Measurements from ENCODE around the gene METTL24.

DNA sequence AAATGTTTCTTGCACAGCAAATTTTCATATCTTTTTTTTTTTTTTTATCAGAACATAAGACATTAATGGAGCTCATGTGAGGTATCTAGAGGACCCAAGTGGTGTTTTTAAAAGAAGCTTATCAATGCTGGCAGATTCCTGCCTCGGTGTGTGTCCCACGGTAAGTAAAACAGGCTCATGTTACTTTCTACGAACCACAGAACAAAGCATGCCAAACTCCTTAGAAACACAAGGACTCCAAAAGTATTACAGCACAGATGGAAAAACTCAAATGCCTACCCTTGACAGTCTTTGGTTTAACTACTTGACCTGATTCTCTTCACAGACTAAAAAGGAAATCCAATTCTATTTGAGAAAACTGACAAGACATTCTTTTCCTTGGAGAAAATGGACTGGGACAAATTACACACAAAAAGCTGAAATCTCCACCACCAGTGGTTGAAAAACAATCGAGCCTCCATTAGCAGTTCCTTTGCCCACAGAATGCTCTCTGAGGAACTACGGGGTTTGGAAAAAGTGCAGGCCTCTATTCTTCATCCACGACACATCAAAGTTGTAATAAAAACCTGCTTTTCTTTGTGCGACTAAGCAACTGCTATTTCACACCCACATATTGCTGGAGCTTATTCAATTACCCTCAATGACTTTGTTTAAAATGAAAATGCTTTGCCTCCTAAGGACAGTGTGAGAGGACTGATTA lies 5.4 kb downstream of the METTL24 start:
- TF ChIP-seq, protein P1, sequence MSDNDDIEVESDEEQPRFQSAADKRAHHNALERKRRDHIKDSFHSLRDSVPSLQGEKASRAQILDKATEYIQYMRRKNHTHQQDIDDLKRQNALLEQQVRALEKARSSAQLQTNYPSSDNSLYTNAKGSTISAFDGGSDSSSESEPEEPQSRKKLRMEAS (IDR thresholded peaks at IDR 0.05): no peak
- TF ChIP-seq POLR2A (IDR thresholded peaks at IDR 0.05; ENCODE audit: control extremely low read depth in 1 of 2, low read depth in 2 of 2, low read length in 2 of 2): no peak
- TF ChIP-seq TEAD4 (IDR thresholded peaks at IDR 0.05; ENCODE audit: low read depth, low read length): no peak
